Gastroesophageal sphincter (tissue), 3 donors: ENCODE data around the gene CHST1.

Source experiments
- EP300 ChIP-seq: sonication (generic); formaldehyde crosslinking; IDR thresholded peaks from one replicate; pipeline ENCODE4 v1.6.1; 2017; ENCODE audit warnings: antibody characterized with exemption, mild to moderate bottlenecking
- TF ChIP-seq, protein P1 (sequence below), 4 experiments: fragments of 200-600 bp in 2 of 4; fragments of 450-650 bp in 2 of 4; sonication (generic) in 1 of 4; IDR thresholded peaks; one replicate each; pipeline ENCODE4 v1.5.1; 2017 to 2019; ENCODE audit warnings: antibody characterized with exemption in 4 of 4, mild to moderate bottlenecking in 2 of 4, moderate library complexity in 2 of 4

DNA sequence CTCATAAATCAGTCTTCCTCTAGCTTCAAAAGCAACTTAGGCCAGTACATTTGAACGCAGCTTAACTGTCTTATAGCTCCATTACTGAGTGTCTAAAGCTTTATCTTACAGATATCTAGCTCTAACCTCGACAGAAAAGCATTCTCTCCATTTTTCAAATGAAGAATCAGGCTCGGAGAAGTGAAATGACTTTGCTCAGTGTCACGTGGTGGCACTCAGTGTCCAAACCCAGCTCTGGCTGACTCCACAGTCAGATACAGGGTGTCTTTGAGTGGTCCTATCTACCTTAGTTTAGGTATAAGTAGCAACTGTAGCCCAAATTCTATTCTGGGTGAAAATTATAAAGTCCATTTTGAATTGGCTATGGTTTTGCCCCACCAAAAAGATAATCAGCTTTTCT is 38.7 kb upstream of the CHST1 start:
- TF ChIP-seq, protein P1, sequence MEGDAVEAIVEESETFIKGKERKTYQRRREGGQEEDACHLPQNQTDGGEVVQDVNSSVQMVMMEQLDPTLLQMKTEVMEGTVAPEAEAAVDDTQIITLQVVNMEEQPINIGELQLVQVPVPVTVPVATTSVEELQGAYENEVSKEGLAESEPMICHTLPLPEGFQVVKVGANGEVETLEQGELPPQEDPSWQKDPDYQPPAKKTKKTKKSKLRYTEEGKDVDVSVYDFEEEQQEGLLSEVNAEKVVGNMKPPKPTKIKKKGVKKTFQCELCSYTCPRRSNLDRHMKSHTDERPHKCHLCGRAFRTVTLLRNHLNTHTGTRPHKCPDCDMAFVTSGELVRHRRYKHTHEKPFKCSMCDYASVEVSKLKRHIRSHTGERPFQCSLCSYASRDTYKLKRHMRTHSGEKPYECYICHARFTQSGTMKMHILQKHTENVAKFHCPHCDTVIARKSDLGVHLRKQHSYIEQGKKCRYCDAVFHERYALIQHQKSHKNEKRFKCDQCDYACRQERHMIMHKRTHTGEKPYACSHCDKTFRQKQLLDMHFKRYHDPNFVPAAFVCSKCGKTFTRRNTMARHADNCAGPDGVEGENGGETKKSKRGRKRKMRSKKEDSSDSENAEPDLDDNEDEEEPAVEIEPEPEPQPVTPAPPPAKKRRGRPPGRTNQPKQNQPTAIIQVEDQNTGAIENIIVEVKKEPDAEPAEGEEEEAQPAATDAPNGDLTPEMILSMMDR (IDR thresholded peaks at IDR 0.05), result no peak
- TF ChIP-seq EP300, result no peak
